Measurements from ENCODE around the gene SEC22A.

GRCh38 chr3:123295171-123295900 lies 93.6 kb downstream of the SEC22A start:
- no peak for TF ChIP-seq EZH2 (IDR thresholded peaks at IDR 0.05; ENCODE audit: borderline replicate concordance, insufficient read depth, low read depth, low read length, poor library complexity, severe bottlenecking)
- TF ChIP-seq, protein P1, sequence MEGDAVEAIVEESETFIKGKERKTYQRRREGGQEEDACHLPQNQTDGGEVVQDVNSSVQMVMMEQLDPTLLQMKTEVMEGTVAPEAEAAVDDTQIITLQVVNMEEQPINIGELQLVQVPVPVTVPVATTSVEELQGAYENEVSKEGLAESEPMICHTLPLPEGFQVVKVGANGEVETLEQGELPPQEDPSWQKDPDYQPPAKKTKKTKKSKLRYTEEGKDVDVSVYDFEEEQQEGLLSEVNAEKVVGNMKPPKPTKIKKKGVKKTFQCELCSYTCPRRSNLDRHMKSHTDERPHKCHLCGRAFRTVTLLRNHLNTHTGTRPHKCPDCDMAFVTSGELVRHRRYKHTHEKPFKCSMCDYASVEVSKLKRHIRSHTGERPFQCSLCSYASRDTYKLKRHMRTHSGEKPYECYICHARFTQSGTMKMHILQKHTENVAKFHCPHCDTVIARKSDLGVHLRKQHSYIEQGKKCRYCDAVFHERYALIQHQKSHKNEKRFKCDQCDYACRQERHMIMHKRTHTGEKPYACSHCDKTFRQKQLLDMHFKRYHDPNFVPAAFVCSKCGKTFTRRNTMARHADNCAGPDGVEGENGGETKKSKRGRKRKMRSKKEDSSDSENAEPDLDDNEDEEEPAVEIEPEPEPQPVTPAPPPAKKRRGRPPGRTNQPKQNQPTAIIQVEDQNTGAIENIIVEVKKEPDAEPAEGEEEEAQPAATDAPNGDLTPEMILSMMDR (IDR thresholded peaks at IDR 0.05), result no peak

All from B cell (primary cell).